ENCODE measurements around the gene HTR5A.

Gene HTR5A

GRCh38 chr7:155057076-155057475 is 13.0 kb upstream of the HTR5A start:
- H3K36me3 ChIP-seq (replicated peaks; ENCODE audit: low read depth, low read length), result no peaks in the 10 kb centered on the region
- H3K79me2 ChIP-seq (ENCODE audit: low read length), result no peaks in the 10 kb centered on the region
- no peak overlapping the region for H3K9ac ChIP-seq (ENCODE audit: low read length)
- H3K27ac ChIP-seq (ENCODE audit: low read length), result no peak overlapping the region
- no peak overlapping the region for H2AFZ ChIP-seq (ENCODE audit: low read depth, low read length)
- no peaks in the 10 kb centered on the region for H3K9me3 ChIP-seq (ENCODE audit: insufficient read depth, low read length)
- H3K27me3 ChIP-seq (ENCODE audit: low read depth, low read length), result 0 out of 2 replicates have a peak, but pooled peaks cover 2% of the 10 kb centered on the region
- no peaks in the 10 kb centered on the region for H3K4me1 ChIP-seq (ENCODE audit: low read length)
- TF ChIP-seq CTCF (IDR thresholded peaks at IDR 0.05; ENCODE audit: low read depth, low read length), result no peak
- no peak for TF ChIP-seq EZH2phosphoT487 (IDR thresholded peaks at IDR 0.05; ENCODE audit: low read depth)
- H4K20me1 ChIP-seq (ENCODE audit: insufficient read depth, low read length), result no peaks in the 10 kb centered on the region
- no peak overlapping the region for H3K4me2 ChIP-seq (ENCODE audit: low read length)
- no peak overlapping the region for H3K4me3 ChIP-seq (ENCODE audit: low read length)

GRCh38 chr7:155058896-155059295 is 11.2 kb upstream of the HTR5A start:
- Histone ChIP-seq H3K79me2 (ENCODE audit: low read length) (no peaks in the 10 kb centered on the region), H3K9me3 (ENCODE audit: insufficient read depth, low read length) (no peaks in the 10 kb centered on the region), H3K36me3 (replicated peaks; ENCODE audit: low read depth, low read length) (no peaks in the 10 kb centered on the region), H3K27me3 (ENCODE audit: low read depth, low read length) (0 out of 2 replicates have a peak, but pooled peaks cover 2% of the 10 kb centered on the region), H3K4me2 (ENCODE audit: low read length) (no peak overlapping the region), H4K20me1 (ENCODE audit: insufficient read depth, low read length) (no peaks in the 10 kb centered on the region), H3K27ac (ENCODE audit: low read length) (no peak overlapping the region), H3K4me3 (ENCODE audit: low read length) (no peak overlapping the region), H3K4me1 (ENCODE audit: low read length) (no peaks in the 10 kb centered on the region), H3K9ac (ENCODE audit: low read length) (no peak overlapping the region), H2AFZ (ENCODE audit: low read depth, low read length) (no peak overlapping the region)
- TF ChIP-seq EZH2phosphoT487 (IDR thresholded peaks at IDR 0.05; ENCODE audit: low read depth), result no peak
- no peak for TF ChIP-seq CTCF (IDR thresholded peaks at IDR 0.05; ENCODE audit: low read depth, low read length)

- no peaks in the 10 kb centered on the region for H3K9me3 ChIP-seq (ENCODE audit: insufficient read depth, low read length)
- H3K27me3 ChIP-seq (ENCODE audit: low read depth, low read length), result no peaks in the 10 kb centered on the region
- H3K79me2 ChIP-seq (ENCODE audit: low read length), result no peaks in the 10 kb centered on the region
- no peak overlapping the region for H3K4me3 ChIP-seq (ENCODE audit: low read length)
- no peak overlapping the region for H3K9ac ChIP-seq (ENCODE audit: low read length)
- no peak overlapping the region for H2AFZ ChIP-seq (ENCODE audit: low read depth, low read length)
- H3K36me3 ChIP-seq (replicated peaks; ENCODE audit: low read depth, low read length), result no peaks in the 10 kb centered on the region
- no peaks in the 10 kb centered on the region for H3K4me1 ChIP-seq (ENCODE audit: low read length)
- H3K4me2 ChIP-seq (ENCODE audit: low read length), result no peak overlapping the region
- no peak overlapping the region for H3K27ac ChIP-seq (ENCODE audit: low read length)
- no peaks in the 10 kb centered on the region for H4K20me1 ChIP-seq (ENCODE audit: insufficient read depth, low read length)
- no peak for TF ChIP-seq EZH2phosphoT487 (IDR thresholded peaks at IDR 0.05; ENCODE audit: low read depth)
- TF ChIP-seq CTCF (IDR thresholded peaks at IDR 0.05; ENCODE audit: low read depth, low read length), result no peak
Observed at GRCh38 chr7:155059703-155060102, 10.4 kb upstream of the HTR5A start.

GRCh38 chr7:155062411-155062810 is 7.7 kb upstream of the HTR5A start:
- H3K4me2 ChIP-seq (ENCODE audit: low read length), result no peak overlapping the region
- no peaks in the 10 kb centered on the region for H3K36me3 ChIP-seq (replicated peaks; ENCODE audit: low read depth, low read length)
- H4K20me1 ChIP-seq (ENCODE audit: insufficient read depth, low read length), result no peaks in the 10 kb centered on the region
- H3K79me2 ChIP-seq (ENCODE audit: low read length), result no peaks in the 10 kb centered on the region
- no peak overlapping the region for H3K4me3 ChIP-seq (ENCODE audit: low read length)
- H3K4me1 ChIP-seq (ENCODE audit: low read length), result no peaks in the 10 kb centered on the region
- H2AFZ ChIP-seq (ENCODE audit: low read depth, low read length), result no peak overlapping the region
- H3K27me3 ChIP-seq (ENCODE audit: low read depth, low read length), result no peaks in the 10 kb centered on the region
- H3K27ac ChIP-seq (ENCODE audit: low read length), result no peak overlapping the region
- H3K9me3 ChIP-seq (ENCODE audit: insufficient read depth, low read length), result no peaks in the 10 kb centered on the region
- TF ChIP-seq CTCF (IDR thresholded peaks at IDR 0.05; ENCODE audit: low read depth, low read length) (no peak), EZH2phosphoT487 (IDR thresholded peaks at IDR 0.05; ENCODE audit: low read depth) (no peak)
- H3K9ac ChIP-seq (ENCODE audit: low read length), result no peak overlapping the region
